K562 (cell line): ENCODE measurements around the gene SIPA1L2.

Source experiments
- CTCF ChIP-seq, 3 experiments: IDR thresholded peaks in 2 of 3; conservative IDR thresholded peaks in 1 of 3; 2 replicates each; pipeline ENCODE4 v1.5.1; 2011 to 2012; ENCODE audit warnings: low read length in 3 of 3, mild to moderate bottlenecking in 3 of 3, control low read depth in 2 of 3, improper control_type of control experiment in 1 of 3, inconsistent platforms in 1 of 3, low read depth in 1 of 3, mixed read lengths in 1 of 3, moderate library complexity in 1 of 3; ENCODE audit not compliant: insufficient read depth in 2 of 3
- EP300 ChIP-seq: IDR thresholded peaks from 2 replicates; pipeline ENCODE4 v1.6.1; 2012; ENCODE audit warnings: low read length, improper control_type of control experiment
- NFIC ChIP-seq: fragments of 450-650 bp; IDR thresholded peaks from 2 replicates; pipeline ENCODE4 v1.6.1; 2017; ENCODE audit warnings: mild to moderate bottlenecking, inconsistent platforms
- RAD21 ChIP-seq, 2 experiments: fragments of 250-450 bp in 1 of 2; fragments of 450-650 bp in 1 of 2; sonication (Bioruptor Pico) in 1 of 2; formaldehyde crosslinking in 1 of 2; IDR thresholded peaks in 1 of 2; conservative IDR thresholded peaks in 1 of 2; 2 replicates each; pipeline versions ENCODE4 v1.4.0 to v1.8.0; 2020 to 2022; ENCODE audit warnings: mild to moderate bottlenecking in 2 of 2, moderate library complexity in 1 of 2
- RBM34 ChIP-seq: fragments of 200-400 bp; formaldehyde crosslinking; IDR thresholded peaks from 2 replicates; pipeline ENCODE4 v1.6.1; 2018; ENCODE audit warnings: low read length, borderline replicate concordance; ENCODE audit not compliant: insufficient read depth
- TAF1 ChIP-seq: IDR thresholded peaks from 2 replicates; pipeline ENCODE4 v1.6.1; 2011; ENCODE audit warnings: mild to moderate bottlenecking, low read length, moderate library complexity; ENCODE audit not compliant: insufficient read depth, control insufficient read depth, severe bottlenecking; ENCODE audit errors: extremely low read depth
- TCF7 ChIP-seq: sonication (generic); IDR thresholded peaks from 2 replicates; pipeline ENCODE4 v1.6.1; 2016; ENCODE audit warnings: antibody characterized with exemption, borderline replicate concordance
- ZBTB8A ChIP-seq: fragments of 450-650 bp; IDR thresholded peaks from 2 replicates; pipeline ENCODE4 v1.6.1; 2018; ENCODE audit warnings: mild to moderate bottlenecking, moderate library complexity; ENCODE audit not compliant: partially characterized antibody
- ZNF24 ChIP-seq: fragments of 450-650 bp; IDR thresholded peaks from 2 replicates; pipeline ENCODE4 v1.6.1; 2016
- TF ChIP-seq, protein P1 (sequence below): sonication (generic); formaldehyde crosslinking; IDR thresholded peaks from 2 replicates; pipeline ENCODE4 v1.8.1; 2022; ENCODE audit warnings: missing genetic modification reagents

- TF ChIP-seq EP300 (no peak), TAF1 (no peak), ZNF24 (no peak), RBM34 (no peak), RAD21 (CRISPR knock-in tag; conservative IDR thresholded peaks at IDR 0.05 in 1 of 2, IDR thresholded peaks at IDR 0.05 in 1 of 2) (no peak), ZBTB8A (no peak), CTCF (IDR thresholded peaks at IDR 0.05 in 2 of 3, conservative IDR thresholded peaks at IDR 0.05 in 1 of 3; ENCODE audit: insufficient read depth in 2 of 3, low read depth in 1 of 3, low read length in 3 of 3) (no peak), TCF7 (no peak), NFIC (no peak)
- TF ChIP-seq, protein P1, sequence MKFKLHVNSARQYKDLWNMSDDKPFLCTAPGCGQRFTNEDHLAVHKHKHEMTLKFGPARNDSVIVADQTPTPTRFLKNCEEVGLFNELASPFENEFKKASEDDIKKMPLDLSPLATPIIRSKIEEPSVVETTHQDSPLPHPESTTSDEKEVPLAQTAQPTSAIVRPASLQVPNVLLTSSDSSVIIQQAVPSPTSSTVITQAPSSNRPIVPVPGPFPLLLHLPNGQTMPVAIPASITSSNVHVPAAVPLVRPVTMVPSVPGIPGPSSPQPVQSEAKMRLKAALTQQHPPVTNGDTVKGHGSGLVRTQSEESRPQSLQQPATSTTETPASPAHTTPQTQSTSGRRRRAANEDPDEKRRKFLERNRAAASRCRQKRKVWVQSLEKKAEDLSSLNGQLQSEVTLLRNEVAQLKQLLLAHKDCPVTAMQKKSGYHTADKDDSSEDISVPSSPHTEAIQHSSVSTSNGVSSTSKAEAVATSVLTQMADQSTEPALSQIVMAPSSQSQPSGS (CRISPR knock-in tag): no peak
These were observed 33.0 kb upstream of the SIPA1L2 start for GRCh38 chr1:232662910-232663309.
